ENCODE measurements around the gene PRODH2. TPM values are rescaled to one million over a fixed set of nuclear protein-coding genes. Genes with fewer than 3 reads are reported as not detected.
"Not testable (repeated sequence)": the region's sequence is repeated elsewhere in the genome, so short reads cannot be mapped to it uniquely, and the experiment has no call there.

PRODH2 gene
- total RNA-seq, 4 donors from 2014 or later = 0.13 TPM; not detected in 3

DNA sequence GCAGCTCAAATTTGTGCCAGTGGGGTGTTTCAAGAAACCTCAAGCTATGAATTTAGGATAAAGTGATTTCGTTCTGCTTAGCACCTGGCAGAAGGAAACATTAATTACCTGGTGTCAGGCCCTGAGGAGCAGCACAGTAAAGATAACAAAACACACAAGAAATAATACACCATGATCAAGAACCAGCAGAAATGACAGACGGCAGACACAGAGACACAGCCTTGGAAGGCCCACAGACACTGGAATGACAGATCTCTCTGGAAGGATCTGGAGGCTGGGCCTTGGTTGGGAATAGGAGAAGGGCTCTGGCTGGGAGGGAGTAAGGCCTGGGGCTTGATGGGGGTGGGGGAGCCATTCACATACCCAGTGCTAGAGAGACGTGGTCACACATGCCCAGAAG is 10.8 kb downstream of the PRODH2 start:
- H3K4me3 ChIP-seq = no peak overlapping the region
- in situ Hi-C loops (cut with MboI; ENCODE audit: low sequenced_read_pairs in 4 of 4) = no loop called here

DNA sequence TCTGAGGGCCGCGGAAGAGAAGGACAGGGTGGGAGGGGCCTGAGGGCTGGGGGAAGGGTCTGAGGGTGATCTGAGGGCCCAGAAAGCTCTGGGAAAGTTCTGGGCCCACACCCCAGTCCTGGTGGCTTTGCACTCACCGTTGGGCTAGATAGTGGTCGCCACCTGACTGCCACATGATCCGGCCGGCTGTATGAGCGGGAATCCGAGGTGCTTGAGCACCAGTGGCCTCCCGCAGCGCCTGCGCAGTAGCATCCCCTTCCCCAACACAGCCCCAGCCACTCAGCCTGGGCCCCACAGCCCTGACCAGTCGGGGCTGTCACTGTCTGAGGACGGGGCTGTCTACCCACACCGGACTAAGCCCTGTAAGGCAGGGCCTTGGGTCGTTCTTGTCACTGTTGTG is 15.0 kb downstream of the PRODH2 start:
- no peak overlapping the region for H3K4me3 ChIP-seq
- no peak for ATAC-seq

More for the DNA sequence above, 10.8 kb downstream of the PRODH2 start:
- no peaks in the 10 kb centered on the region for H3K4me1 ChIP-seq
- TF ChIP-seq, protein P1, sequence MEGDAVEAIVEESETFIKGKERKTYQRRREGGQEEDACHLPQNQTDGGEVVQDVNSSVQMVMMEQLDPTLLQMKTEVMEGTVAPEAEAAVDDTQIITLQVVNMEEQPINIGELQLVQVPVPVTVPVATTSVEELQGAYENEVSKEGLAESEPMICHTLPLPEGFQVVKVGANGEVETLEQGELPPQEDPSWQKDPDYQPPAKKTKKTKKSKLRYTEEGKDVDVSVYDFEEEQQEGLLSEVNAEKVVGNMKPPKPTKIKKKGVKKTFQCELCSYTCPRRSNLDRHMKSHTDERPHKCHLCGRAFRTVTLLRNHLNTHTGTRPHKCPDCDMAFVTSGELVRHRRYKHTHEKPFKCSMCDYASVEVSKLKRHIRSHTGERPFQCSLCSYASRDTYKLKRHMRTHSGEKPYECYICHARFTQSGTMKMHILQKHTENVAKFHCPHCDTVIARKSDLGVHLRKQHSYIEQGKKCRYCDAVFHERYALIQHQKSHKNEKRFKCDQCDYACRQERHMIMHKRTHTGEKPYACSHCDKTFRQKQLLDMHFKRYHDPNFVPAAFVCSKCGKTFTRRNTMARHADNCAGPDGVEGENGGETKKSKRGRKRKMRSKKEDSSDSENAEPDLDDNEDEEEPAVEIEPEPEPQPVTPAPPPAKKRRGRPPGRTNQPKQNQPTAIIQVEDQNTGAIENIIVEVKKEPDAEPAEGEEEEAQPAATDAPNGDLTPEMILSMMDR (IDR thresholded peaks at IDR 0.05 in 4 of 5, conservative IDR thresholded peaks at IDR 0.05 in 1 of 5) = no peak
- no peak for TF ChIP-seq POLR2A (IDR thresholded peaks at IDR 0.05)
- intact Hi-C loops (cut with DNase I; ENCODE audit: low total_unique reads) = no loop called here
- no peaks in the 10 kb centered on the region for H3K36me3 ChIP-seq
- no peak for ATAC-seq
- no peaks in the 10 kb centered on the region for H3K9me3 ChIP-seq
- no peak for DNase-seq
- no peak overlapping the region for H3K27ac ChIP-seq
- H3K27me3 ChIP-seq = peaks cover 13 to 24% (median 14%) of the 10 kb centered on the region in 3 donors

DNA sequence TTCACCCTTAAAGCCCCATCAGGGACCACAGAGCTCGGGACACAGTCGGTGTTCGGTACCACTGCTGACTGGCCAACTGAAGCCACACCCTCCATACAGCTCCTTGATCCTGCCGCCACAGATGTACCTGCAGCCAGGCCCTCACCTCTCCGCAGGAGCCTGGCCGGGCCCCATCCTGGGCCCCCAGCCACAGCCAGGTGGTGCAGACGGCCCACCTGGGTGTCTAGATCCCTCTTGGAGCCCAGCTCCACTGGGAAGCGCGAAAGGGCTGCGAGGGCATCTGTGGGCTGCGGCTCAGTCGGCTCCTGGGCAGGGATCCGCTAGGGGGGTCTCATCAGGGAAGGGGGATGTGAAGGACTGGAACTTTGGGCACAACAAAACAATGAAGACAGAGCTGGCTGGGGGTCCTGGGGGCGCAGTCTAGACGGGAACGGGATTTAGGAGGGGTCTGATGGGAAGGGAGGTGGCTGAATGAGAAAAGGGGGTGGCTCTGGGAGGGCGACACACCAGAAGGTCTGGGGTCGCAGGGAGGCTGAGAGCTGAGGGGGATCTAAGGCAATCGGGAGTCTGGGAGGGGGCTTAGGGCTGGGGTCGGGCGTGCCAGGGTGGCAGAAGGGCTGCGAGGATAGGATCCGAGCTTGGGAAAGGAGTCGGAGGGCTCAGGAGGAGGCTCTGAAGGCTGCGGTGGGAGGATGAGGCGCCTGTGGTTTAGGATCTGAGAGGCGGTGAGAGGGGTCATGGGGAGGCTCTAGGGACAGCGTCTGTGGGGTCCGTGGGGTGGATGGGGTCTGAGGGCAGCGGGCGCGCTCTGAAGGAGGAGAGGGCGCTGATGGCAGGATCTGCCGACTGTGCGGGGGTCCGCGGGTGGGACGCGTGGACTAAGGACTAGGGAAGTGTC is 15.8 kb downstream of the PRODH2 start:
- no peak overlapping the region for H3K27ac ChIP-seq
- H3K9me3 ChIP-seq = no peaks in the 10 kb centered on the region
- H3K4me3 ChIP-seq = no peak overlapping the region
- TF ChIP-seq, protein P1 (IDR thresholded peaks at IDR 0.05 in 4 of 5, conservative IDR thresholded peaks at IDR 0.05 in 1 of 5) = no peak
- no peak for TF ChIP-seq POLR2A (IDR thresholded peaks at IDR 0.05)
- DNase-seq = no peak
- no peak for ATAC-seq
- H3K36me3 ChIP-seq = no peaks in the 10 kb centered on the region
- in situ Hi-C loops (cut with MboI; ENCODE audit: low sequenced_read_pairs in 4 of 4) = no loop called here
- intact Hi-C loops (cut with DNase I; ENCODE audit: low total_unique reads) = no loop called here
- H3K27me3 ChIP-seq = peaks cover 17 to 32% (median 22%) of the 10 kb centered on the region in 3 donors
- no peaks in the 10 kb centered on the region for H3K4me1 ChIP-seq

More for the DNA sequence above, 15.0 kb downstream of the PRODH2 start:
- in situ Hi-C loops (cut with MboI; ENCODE audit: low sequenced_read_pairs in 4 of 4) (no loop called here), intact Hi-C loops (cut with DNase I; ENCODE audit: low total_unique reads) (no loop called here)
- TF ChIP-seq, protein P1 (IDR thresholded peaks at IDR 0.05 in 4 of 5, conservative IDR thresholded peaks at IDR 0.05 in 1 of 5) = no peak
- TF ChIP-seq POLR2A (IDR thresholded peaks at IDR 0.05) = no peak
- Histone ChIP-seq H3K27me3 (peaks cover 17 to 32% (median 22%) of the 10 kb centered on the region in 3 donors), H3K36me3 (no peaks in the 10 kb centered on the region), H3K4me1 (no peaks in the 10 kb centered on the region), H3K9me3 (no peaks in the 10 kb centered on the region), H3K27ac (no peak overlapping the region)
- DNase-seq = no peak

DNA sequence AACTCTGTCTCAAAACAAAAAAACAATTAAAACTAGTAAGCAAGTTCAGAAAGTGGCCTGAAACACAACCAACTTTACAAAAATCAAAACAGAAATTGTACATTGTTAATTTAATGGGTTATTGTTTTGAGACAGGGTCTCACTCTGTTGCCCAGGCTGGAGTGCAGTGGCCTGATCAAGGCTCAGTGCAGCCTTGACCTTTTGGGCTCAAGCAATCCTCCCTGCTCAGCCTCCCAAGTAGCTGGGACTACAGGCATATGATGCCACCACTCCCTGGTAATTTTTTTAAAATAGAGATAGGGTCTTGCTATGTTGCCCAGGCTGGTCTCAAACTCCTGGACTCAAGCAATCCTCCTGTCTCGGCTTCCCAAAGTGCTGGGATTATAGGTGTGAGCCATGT is 17.1 kb downstream of the PRODH2 start:
- ATAC-seq; H3K4me1 ChIP-seq; H3K27ac ChIP-seq; DNase-seq; in situ Hi-C loops (cut with MboI; ENCODE audit: low sequenced_read_pairs in 4 of 4); H3K4me3 ChIP-seq; H3K9me3 ChIP-seq; intact Hi-C loops (cut with DNase I; ENCODE audit: low total_unique reads); H3K36me3 ChIP-seq: not testable (repeated sequence)
- H3K27me3 ChIP-seq = peaks cover 17 to 32% (median 22%) of the 10 kb centered on the region in 3 donors

DNA sequence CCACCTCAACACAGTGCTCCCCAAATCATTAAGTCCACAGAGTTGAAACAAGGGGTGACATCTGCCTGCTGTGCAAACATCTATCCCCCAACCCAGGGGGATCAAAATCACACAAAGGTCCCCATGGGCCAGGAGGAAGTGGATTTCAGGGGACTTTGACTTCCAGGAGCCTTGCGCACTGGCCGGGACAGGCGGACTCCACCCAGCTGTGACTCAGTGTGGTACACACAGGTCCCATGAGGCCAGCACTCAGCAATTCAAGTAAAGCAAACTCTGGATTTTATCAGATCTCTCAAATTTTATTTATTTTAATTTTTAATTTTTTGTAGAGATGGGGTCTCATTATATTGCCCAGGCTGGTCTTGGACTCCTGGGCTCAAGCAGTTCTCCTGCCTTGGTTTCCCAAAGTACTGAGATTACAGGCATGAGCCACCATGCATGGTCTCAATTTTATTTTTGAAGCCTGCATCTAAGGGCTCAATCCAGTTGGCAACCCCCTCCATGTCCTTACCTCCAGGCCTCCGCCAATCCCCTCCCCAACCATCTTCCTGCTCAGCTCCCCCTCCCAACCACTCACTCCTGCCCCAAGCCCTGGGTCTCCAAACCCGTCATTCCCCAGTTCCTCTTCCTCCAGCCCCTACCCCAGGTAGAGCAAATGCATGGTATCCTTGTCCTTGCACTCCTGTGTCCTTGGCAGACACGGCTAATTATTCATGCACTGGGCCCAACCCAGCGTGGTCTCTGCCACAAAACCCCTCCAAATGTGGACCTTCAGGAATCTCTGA is 19.1 kb downstream of the PRODH2 start:
- no peaks in the 10 kb centered on the region for H3K36me3 ChIP-seq
- ATAC-seq = no peak
- H3K4me3 ChIP-seq = no peak overlapping the region
- in situ Hi-C loops (cut with MboI; ENCODE audit: low sequenced_read_pairs in 4 of 4) (no loop called here), intact Hi-C loops (cut with DNase I; ENCODE audit: low total_unique reads) (no loop called here)
- TF ChIP-seq, protein P1 (IDR thresholded peaks at IDR 0.05 in 4 of 5, conservative IDR thresholded peaks at IDR 0.05 in 1 of 5) = no peak
- no peak for TF ChIP-seq POLR2A (IDR thresholded peaks at IDR 0.05)
- H3K9me3 ChIP-seq = no peaks in the 10 kb centered on the region
- H3K4me1 ChIP-seq = no peaks in the 10 kb centered on the region
- no peak for DNase-seq
- no peak overlapping the region for H3K27ac ChIP-seq
- peaks cover 17 to 24% (median 22%) of the 10 kb centered on the region in 3 donors for H3K27me3 ChIP-seq
